ENCODE data around the gene PCDHGA11.
"Not testable (repeated sequence)": the region's sequence is repeated elsewhere in the genome, so short reads cannot be mapped to it uniquely, and the experiment has no call there.

The PCDHGA11 gene

DNA sequence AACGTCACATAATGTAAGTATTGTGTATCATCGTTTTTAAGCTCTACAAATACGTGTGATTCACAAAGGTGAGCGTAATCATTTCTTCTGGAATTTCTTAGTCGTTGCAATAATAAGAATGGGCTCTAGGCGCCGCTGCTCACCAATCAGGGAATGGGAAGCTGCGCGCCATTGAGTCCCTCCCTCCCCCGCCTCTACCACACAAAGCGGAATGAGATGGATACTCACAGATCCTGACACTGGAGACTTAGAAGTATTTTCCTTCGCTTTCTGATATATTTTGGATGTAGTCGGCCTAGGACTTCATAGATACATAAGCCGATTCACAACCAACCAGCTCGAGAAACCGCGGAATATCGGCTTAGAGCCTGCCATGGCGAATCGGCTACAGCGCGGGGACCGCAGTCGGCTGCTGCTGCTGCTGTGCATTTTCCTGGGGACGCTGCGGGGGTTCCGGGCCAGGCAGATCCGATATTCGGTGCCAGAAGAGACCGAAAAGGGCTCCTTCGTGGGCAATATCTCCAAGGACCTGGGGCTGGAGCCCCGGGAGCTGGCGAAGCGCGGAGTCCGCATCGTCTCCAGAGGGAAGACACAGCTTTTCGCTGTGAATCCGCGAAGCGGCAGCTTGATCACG is at the start of gene PCDHGA11:
PCDHGA11 (plus strand) TSS at position 197 of the 634 bp plus-strand sequence; CDS start at position 374, 177 bp downstream.
- no peak for DNase-seq (ENCODE audit: low read depth in 2 of 2)

- DNase-seq (ENCODE audit: low read depth in 2 of 2) = no peak
These were observed 49.0 kb upstream of the PCDHGA11 start for GRCh38 chr5:141371572-141372475.

- DNase-seq (ENCODE audit: low read depth in 2 of 2) = no peak
These were observed 47.1 kb upstream of the PCDHGA11 start, which contains the start of gene PCDHGA6 for GRCh38 chr5:141373673-141374317. Gene PCDHGA6, plus strand, starts transcription at chr5:141373891. Its CDS starts 193 bp downstream, at chr5:141374084.

- DNase-seq (ENCODE audit: low read depth in 2 of 2) = no peak
These were observed 46.2 kb upstream of the PCDHGA11 start for GRCh38 chr5:141374627-141375026.

DNA sequence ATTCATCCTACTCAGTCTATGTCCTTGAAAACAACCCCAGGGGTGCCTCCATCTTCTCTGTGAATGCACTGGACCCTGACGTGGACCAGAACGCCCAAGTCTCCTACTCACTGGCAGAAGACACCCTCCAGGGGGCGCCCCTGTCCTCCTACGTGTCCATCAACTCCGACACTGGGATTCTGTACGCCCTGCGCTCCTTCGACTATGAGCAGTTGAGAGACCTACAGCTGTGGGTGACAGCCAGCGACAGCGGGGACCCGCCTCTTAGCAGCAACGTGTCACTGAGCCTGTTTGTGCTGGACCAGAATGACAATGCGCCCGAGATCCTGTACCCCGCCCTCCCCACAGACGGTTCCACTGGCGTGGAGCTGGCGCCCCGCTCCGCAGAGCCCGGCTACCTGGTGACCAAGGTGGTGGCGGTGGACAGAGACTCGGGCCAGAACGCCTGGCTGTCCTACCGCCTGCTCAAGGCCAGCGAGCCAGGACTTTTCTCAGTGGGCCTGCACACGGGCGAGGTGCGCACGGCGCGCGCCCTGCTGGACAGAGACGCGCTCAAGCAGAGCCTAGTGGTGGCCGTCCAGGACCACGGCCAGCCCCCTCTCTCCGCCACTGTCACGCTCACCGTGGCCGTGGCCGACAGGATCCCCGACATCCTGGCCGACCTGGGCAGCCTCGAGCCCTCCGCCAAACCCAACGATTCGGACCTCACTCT is 45.3 kb upstream of the PCDHGA11 start:
- DNase-seq (ENCODE audit: low read depth in 2 of 2) = not testable (repeated sequence)

- no peak for DNase-seq (ENCODE audit: low read depth in 2 of 2)
These were observed 38.2 kb upstream of the PCDHGA11 start, which contains the start of gene PCDHGA7 for GRCh38 chr5:141382469-141383294. Gene PCDHGA7, plus strand, starts transcription at chr5:141382742. Its CDS starts 158 bp downstream, at chr5:141382900.

- DNase-seq (ENCODE audit: low read depth in 2 of 2) = no peak
These were observed 37.5 kb upstream of the PCDHGA11 start for GRCh38 chr5:141383345-141383744.

GRCh38 chr5:141384471-141385267 is 36.2 kb upstream of the PCDHGA11 start:
- DNase-seq (ENCODE audit: low read depth in 2 of 2) = no peak

- not testable (repeated sequence) for DNase-seq (ENCODE audit: low read depth in 2 of 2)
These were observed 33.1 kb upstream of the PCDHGA11 start, which contains the start of gene PCDHGB4 for GRCh38 chr5:141387557-141388311. Gene PCDHGB4, plus strand, starts transcription at chr5:141387698. Its CDS starts 187 bp downstream, at chr5:141387885.

- no peak for DNase-seq (ENCODE audit: low read depth in 2 of 2)
These were observed 32.2 kb upstream of the PCDHGA11 start for GRCh38 chr5:141388661-141389060.

GRCh38 chr5:141389153-141390042 is 31.5 kb upstream of the PCDHGA11 start:
- DNase-seq (ENCODE audit: low read depth in 2 of 2) = no peak

DNA sequence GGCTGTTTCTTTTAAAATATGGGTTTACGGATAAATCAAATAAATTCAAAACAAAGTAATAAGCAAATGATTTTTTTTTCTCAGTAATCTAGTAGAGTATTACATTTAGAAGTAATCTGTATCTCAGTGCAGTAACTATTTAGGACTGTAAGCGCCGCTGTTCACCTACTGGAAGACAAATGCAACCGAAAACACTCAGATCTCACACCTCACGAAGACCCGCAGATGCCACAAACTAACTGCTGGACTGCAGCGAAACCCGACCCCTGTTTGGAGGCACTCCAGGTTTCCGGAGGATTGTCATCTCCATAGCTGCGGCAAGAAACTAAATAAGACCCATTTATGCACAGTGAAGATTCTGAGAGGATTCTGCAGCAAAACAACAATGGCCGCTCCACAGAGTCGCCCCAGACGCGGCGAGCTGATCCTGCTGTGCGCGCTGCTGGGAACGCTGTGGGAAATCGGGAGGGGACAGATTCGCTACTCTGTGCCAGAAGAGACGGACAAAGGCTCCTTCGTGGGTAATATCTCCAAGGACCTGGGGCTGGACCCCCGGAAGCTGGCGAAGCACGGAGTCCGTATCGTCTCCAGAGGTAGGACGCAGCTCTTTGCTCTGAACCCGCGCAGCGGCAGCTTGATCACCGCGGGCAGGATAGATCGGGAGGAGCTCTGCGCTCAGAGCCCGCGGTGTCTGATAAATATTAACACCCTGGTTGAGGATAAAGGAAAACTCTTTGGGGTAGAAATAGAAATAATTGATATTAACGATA is 28.2 kb upstream of the PCDHGA11 start, which contains the start of gene PCDHGA8:
PCDHGA8 (plus strand) TSS at position 205 of the 770 bp plus-strand sequence; CDS start at position 386, 181 bp downstream.
- DNase-seq (ENCODE audit: low read depth in 2 of 2) = no peak

GRCh38 chr5:141393267-141393666 is 27.6 kb upstream of the PCDHGA11 start:
- DNase-seq (ENCODE audit: low read depth in 2 of 2) = no peak

- DNase-seq (ENCODE audit: low read depth in 2 of 2) = not testable (repeated sequence)
These were observed 26.3 kb upstream of the PCDHGA11 start for GRCh38 chr5:141394401-141395187.

GRCh38 chr5:141397756-141398551 is 22.9 kb upstream of the PCDHGA11 start, which contains the start of gene PCDHGB5:
Gene PCDHGB5, plus strand, starts transcription at chr5:141397947. Its CDS starts 181 bp downstream, at chr5:141398128.
- not testable (repeated sequence) for DNase-seq (ENCODE audit: low read depth in 2 of 2)

All from stimulated activated CD8-positive, alpha-beta memory T cell treated with anti-CD3 and anti-CD28 coated beads, Interleukin-7, amount 100 ng/mL, for 4 hours (primary cell).